ENCODE data around the gene MALT1.

- TF ChIP-seq CTCF (conservative IDR thresholded peaks at IDR 0.05; ENCODE audit: low read length) (no peak), EZH2phosphoT487 (IDR thresholded peaks at IDR 0.05; ENCODE audit: borderline replicate concordance, low read depth, low read length) (no peak)
Measured at GRCh38 chr18:58766164-58766563, 94.9 kb downstream of the MALT1 start.

Measured in OCI-LY7 (cell line).